Lower lobe of right lung (tissue), 2 donors: ENCODE data around the gene RASA3. TPM values are rescaled to one million over a fixed set of nuclear protein-coding genes. Genes with fewer than 3 reads are reported as not detected.
A peak's percentile ranks its signal among the peaks of the same experiment; 100 is the strongest.

ENCODE experiments used
- ATAC-seq, 2 donors: fragments of 200-7000 bp; cut with Tn5 transposase; one replicate each; pipeline ENCODE4 v1.9.1; 2020 to 2022; ENCODE audit warnings: mild to moderate bottlenecking in 2 of 2, moderate library complexity in 2 of 2
- DNase-seq: peaks from one replicate; pipeline ENCODE4 v3.0.0-alpha.2; 2020
- H3K27ac ChIP-seq: fragments of 200-600 bp; one replicate; pipeline ENCODE4 v1.8.0; 2022
- H3K27me3 ChIP-seq: fragments of 200-600 bp; one replicate; pipeline ENCODE4 v1.8.0; 2022; ENCODE audit warnings: low read depth
- H3K36me3 ChIP-seq: fragments of 200-600 bp; one replicate; pipeline ENCODE4 v1.8.0; 2022; ENCODE audit warnings: mild to moderate bottlenecking
- H3K4me1 ChIP-seq: fragments of 200-600 bp; one replicate; pipeline ENCODE4 v1.8.0; 2022
- H3K4me3 ChIP-seq: fragments of 200-600 bp; one replicate; pipeline ENCODE4 v1.8.0; 2022; ENCODE audit warnings: mild to moderate bottlenecking
- H3K9me3 ChIP-seq: fragments of 200-600 bp; one replicate; pipeline ENCODE4 v1.8.0; 2022
- intact Hi-C: fragments of 100-400 bp; cut with DNase I; formaldehyde crosslinking; loops from one replicate; pipeline ENCODE4 v1.11.0; 2022
- total RNA-seq: library from RNA; stranded (reverse); fragmentation: NEBNext Ultra II Directional; extraction: Animal tissue kit (Norgen Biotek cat#: 25700); gene quantifications from one replicate; pipeline ENCODE4 v1.2.1, GENCODE V29; 2021
- TF ChIP-seq, protein P1 (sequence below): fragments of 200-600 bp; IDR thresholded peaks from one replicate; pipeline ENCODE4 v1.8.0; 2022; ENCODE audit warnings: antibody characterized with exemption, mild to moderate bottlenecking
- donor health status: DM: no; HTN: yes; CAD: no; lungs with severe emphysema.

RASA3 gene
- total RNA-seq, 1 donor from 2014 or later: 19.1 TPM

DNA sequence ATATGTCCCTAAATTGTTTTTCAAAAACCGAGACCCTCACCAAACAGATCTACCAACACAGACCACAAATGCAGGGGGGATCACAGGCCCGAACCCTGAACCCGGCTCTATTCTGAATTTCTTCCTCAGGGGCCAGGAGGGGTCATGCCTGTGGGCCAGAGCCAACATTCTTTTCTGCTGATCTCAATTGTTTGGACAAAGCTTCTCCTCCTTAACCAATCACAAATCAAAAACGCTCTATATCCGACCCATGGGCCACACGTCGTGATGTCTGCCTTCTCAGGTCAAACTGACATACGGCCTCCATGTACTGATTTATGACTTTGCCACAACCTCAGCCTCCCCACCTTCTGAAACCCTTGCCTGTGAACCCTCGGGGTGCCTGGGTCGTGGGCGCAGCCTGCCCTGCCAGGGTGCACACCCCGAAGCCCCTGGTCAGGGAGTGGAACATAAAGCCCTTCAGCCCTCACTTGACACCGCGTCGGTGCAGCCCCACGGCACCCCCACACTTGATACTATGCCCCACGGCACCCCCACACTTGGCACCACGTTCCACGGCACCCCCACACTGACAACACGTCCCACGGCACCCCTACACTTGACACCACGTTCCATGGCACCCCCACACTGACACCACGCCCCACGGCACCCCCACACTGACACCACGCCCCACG is 100.2 kb downstream of the RASA3 start:
- Histone ChIP-seq H3K4me1 (peaks cover 27% of the 10 kb centered on the region), H3K36me3 (no peaks in the 10 kb centered on the region), H3K4me3 (no peak overlapping the region), H3K27me3 (no peaks in the 10 kb centered on the region), H3K9me3 (no peaks in the 10 kb centered on the region), H3K27ac (no peak overlapping the region)
- intact Hi-C loops: no loop called here
- no peak for DNase-seq
- TF ChIP-seq, protein P1, sequence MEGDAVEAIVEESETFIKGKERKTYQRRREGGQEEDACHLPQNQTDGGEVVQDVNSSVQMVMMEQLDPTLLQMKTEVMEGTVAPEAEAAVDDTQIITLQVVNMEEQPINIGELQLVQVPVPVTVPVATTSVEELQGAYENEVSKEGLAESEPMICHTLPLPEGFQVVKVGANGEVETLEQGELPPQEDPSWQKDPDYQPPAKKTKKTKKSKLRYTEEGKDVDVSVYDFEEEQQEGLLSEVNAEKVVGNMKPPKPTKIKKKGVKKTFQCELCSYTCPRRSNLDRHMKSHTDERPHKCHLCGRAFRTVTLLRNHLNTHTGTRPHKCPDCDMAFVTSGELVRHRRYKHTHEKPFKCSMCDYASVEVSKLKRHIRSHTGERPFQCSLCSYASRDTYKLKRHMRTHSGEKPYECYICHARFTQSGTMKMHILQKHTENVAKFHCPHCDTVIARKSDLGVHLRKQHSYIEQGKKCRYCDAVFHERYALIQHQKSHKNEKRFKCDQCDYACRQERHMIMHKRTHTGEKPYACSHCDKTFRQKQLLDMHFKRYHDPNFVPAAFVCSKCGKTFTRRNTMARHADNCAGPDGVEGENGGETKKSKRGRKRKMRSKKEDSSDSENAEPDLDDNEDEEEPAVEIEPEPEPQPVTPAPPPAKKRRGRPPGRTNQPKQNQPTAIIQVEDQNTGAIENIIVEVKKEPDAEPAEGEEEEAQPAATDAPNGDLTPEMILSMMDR: no peak
- ATAC-seq: peak in 1 of 2 donors; percentile 13

DNA sequence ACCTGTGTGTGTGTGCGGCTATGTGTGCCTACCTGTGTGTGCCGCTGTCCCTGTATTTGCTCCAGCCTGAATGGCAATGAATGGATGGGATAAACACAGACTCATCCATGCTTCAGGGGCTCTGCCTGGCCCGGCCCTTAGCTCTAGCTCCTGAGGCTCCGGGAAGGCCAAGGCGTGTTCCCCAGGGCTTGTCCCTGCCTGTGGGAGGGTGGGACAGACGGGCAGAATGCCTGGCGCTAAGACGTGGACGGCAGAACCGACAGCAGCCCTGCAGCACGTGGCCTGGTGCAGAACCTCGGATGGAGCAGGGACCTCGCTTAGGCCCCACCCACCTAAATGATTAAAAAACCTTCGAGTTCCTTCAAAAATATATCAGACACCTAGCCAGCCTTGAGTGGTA is 100.8 kb downstream of the RASA3 start:
- ATAC-seq (peak in 1 of 2 donors; percentile 5), DNase-seq (no peak)
- Histone ChIP-seq H3K9me3 (no peaks in the 10 kb centered on the region), H3K27ac (no peak overlapping the region), H3K4me3 (no peak overlapping the region), H3K27me3 (no peaks in the 10 kb centered on the region), H3K4me1 (peaks cover 33% of the 10 kb centered on the region), H3K36me3 (peaks cover 6% of the 10 kb centered on the region)
- intact Hi-C loops: no loop called here
- TF ChIP-seq, protein P1: no peak

DNA sequence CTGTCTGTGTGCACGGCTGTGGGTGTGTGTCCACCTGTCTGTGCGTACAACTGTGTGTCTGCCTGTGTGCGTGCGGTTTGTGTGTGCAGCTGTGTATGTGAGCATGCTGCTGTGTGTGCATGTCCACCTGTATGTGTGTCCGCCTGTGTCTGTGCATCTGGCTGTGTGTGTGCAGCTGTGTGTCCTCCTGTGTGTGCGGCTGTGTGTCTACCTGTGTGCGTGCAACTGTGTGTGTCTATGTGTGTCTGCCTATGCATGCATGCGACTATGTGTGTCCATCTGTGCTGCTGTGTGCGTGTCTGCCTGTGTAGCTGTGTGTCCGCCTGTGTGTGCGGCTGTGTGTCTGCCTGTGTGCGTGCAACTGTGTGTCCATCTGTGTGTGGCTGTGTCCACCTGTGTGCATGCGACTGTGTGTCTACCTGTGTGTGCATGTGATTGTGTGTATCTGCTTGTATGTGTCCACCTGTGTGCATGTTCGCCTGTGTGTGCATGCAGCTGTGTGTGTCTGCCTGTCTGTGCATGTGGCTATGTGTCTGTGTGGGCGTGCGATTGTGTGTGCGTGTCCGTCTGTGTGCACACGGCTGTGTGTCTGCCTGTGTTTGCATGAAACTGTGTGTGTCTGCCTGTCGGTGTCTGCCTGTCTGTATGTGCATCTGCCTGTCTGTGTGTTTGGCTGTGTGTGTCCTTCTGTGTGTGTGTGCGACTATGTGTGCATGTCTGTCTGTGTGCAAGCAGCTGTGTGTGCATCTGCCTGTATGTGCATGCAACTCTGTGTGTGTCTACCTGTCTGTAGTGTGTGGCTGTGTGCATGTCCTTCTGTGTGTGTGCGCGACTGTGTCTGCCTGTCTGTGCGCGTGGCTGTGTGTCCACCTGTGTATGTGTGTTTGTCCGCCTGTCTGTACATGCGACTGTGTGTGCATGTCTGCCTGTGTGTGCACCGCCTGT is 101.5 kb downstream of the RASA3 start:
- peak in 1 of 2 donors; percentile 7 for ATAC-seq
- TF ChIP-seq, protein P1: no peak
- Histone ChIP-seq H3K36me3 (peaks cover 11% of the 10 kb centered on the region), H3K27me3 (no peaks in the 10 kb centered on the region), H3K4me3 (no peak overlapping the region), H3K4me1 (peaks cover 39% of the 10 kb centered on the region), H3K9me3 (no peaks in the 10 kb centered on the region), H3K27ac (no peak overlapping the region)
- intact Hi-C loops: no loop called here
- DNase-seq: no peak

GRCh38 chr13:114029866-114030625 is 102.4 kb downstream of the RASA3 start:
- ATAC-seq (peak in 1 of 2 donors; percentile 17), DNase-seq (no peak)
- Histone ChIP-seq H3K4me3 (no peak overlapping the region), H3K9me3 (no peaks in the 10 kb centered on the region), H3K27me3 (no peaks in the 10 kb centered on the region), H3K36me3 (peaks cover 11% of the 10 kb centered on the region), H3K4me1 (peaks cover 39% of the 10 kb centered on the region), H3K27ac (no peak overlapping the region)
- TF ChIP-seq, protein P1: no peak
- intact Hi-C loops: no loop called here

DNA sequence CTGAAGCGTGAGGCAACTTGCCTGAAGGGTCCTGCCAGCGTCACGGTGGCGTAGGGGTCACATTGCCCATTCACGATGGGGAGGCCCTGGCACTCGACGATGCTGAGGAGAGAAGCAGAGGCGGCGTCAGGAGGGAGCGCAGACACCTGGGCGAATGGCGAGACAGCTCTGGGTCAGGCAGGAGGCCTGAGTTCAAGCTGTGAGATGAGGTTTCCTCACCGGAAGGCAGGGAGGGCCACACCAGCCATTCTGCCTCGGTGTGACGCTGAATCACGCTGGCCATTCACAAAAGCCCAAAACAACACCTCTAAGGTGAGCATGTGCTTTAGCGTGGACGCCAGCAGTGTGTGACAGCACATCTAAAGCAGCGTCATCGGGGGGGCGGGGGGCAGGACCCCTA is 104.6 kb downstream of the RASA3 start:
- no peak overlapping the region for H3K4me3 ChIP-seq
- H3K27ac ChIP-seq: peak overlapping the region; percentile 51
- TF ChIP-seq, protein P1: no peak
- peaks cover 27% of the 10 kb centered on the region for H3K36me3 ChIP-seq
- no peak for DNase-seq
- H3K4me1 ChIP-seq: peaks cover 39% of the 10 kb centered on the region
- H3K9me3 ChIP-seq: no peaks in the 10 kb centered on the region
- no peaks in the 10 kb centered on the region for H3K27me3 ChIP-seq
- no peak for ATAC-seq
- intact Hi-C loops: no loop called here
